ENCODE measurements around the gene ENOX2. TPM values are rescaled to one million over a fixed set of nuclear protein-coding genes. Genes with fewer than 3 reads are reported as not detected.

Gene ENOX2
- total RNA-seq, 4 donors from 2014 or later, result 1.5 to 10.4 (median 4.6) TPM

GRCh38 chrX:130647468-130647867 lies 255.5 kb downstream of the ENOX2 start:
- 77% methylated on average over 1 of the region's 1 CpG; no CpG with 5 or more reads in 1 of the 2 donors for WGBS, 2 donors (ENCODE audit: low coverage in 1 of 2)
- in situ Hi-C loops (cut with MboI; ENCODE audit: low pct_ligation_motif_present in 1 of 4, low pct_unique_long_range_greater_than_20kb in 1 of 4, low sequenced_read_pairs in 3 of 4), result no loop called here
- H3K4me1 ChIP-seq, result no peaks in the 10 kb centered on the region

DNA sequence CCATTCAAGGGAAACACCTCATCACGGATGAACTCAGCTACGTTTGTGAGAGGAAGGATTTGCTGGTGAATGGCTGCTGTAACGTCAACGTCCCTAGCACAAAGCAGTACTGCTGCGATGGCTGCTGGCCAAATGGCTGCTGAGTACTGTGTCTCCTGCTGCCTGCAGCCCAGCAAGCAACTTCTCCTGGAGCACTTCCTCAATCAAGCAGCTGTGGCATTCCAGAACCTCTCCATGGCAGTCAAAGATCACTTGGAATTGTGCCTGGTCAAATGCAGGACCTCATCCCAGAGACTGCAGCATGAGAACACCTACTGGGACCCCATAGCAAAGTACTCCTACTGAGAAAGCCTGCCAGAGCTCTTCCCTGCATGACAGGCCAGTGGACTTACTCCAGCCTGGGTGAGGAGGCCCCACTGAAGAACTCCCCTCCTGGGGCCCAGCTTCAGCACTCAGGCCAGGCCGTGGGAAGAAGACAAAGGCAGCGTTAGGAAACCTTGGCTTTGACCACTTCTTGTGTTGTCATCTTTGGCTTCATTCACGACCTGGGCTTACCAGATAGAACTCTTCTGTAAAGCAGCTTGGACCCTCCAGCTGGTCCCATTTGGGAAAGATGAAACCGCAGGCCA lies 256.9 kb downstream of the ENOX2 start:
- Histone ChIP-seq H3K27ac (no peak overlapping the region), H3K27me3 (no peaks in the 10 kb centered on the region), H3K9me3 (no peaks in the 10 kb centered on the region), H3K36me3 (no peaks in the 10 kb centered on the region), H3K4me3 (no peak overlapping the region), H3K4me1 (no peaks in the 10 kb centered on the region)
- WGBS, 2 donors (ENCODE audit: low coverage in 1 of 2), result 77% methylated on average over 9 of the region's 9 CpGs; no CpG with 5 or more reads in 1 of the 2 donors
- no peak for TF ChIP-seq EP300 (IDR thresholded peaks at IDR 0.05; ENCODE audit: low read depth)
- no peak for TF ChIP-seq POLR2AphosphoS5 (IDR thresholded peaks at IDR 0.05)
- TF ChIP-seq CTCF (IDR thresholded peaks at IDR 0.05), result no peak
- no peak for TF ChIP-seq POLR2A (IDR thresholded peaks at IDR 0.05)
- in situ Hi-C loops (cut with MboI; ENCODE audit: low pct_ligation_motif_present in 1 of 4, low pct_unique_long_range_greater_than_20kb in 1 of 4, low sequenced_read_pairs in 3 of 4), result no loop called here
- DNase-seq, result peak; percentile 12
- intact Hi-C loops (cut with DNase I; ENCODE audit: low total_unique reads), result no loop called here

More at GRCh38 chrX:130647468-130647867, 255.5 kb downstream of the ENOX2 start:
- DNase-seq, result no peak
- Histone ChIP-seq H3K4me3 (no peak overlapping the region), H3K27me3 (no peaks in the 10 kb centered on the region), H3K9me3 (no peaks in the 10 kb centered on the region), H3K36me3 (no peaks in the 10 kb centered on the region), H3K27ac (no peak overlapping the region)
- intact Hi-C loops (cut with DNase I; ENCODE audit: low total_unique reads), result no loop called here
- TF ChIP-seq POLR2A (IDR thresholded peaks at IDR 0.05) (no peak), CTCF (IDR thresholded peaks at IDR 0.05) (no peak), POLR2AphosphoS5 (IDR thresholded peaks at IDR 0.05) (no peak), EP300 (IDR thresholded peaks at IDR 0.05; ENCODE audit: low read depth) (no peak)

GRCh38 chrX:130637591-130637990 lies 265.4 kb downstream of the ENOX2 start:
- no peak for DNase-seq
- in situ Hi-C loops (cut with MboI; ENCODE audit: low pct_ligation_motif_present in 1 of 4, low pct_unique_long_range_greater_than_20kb in 1 of 4, low sequenced_read_pairs in 3 of 4) (no loop called here), intact Hi-C loops (cut with DNase I; ENCODE audit: low total_unique reads) (no loop called here)
- H3K4me1 ChIP-seq, result no peaks in the 10 kb centered on the region
- H3K4me3 ChIP-seq, result no peak overlapping the region
- no peaks in the 10 kb centered on the region for H3K36me3 ChIP-seq
- H3K27ac ChIP-seq, result no peak overlapping the region
- 60 to 79% methylated on average over 1 to 3 of the region's 3 CpGs for WGBS, 2 donors (ENCODE audit: low coverage in 1 of 2)
- no peaks in the 10 kb centered on the region for H3K27me3 ChIP-seq
- TF ChIP-seq CTCF (IDR thresholded peaks at IDR 0.05) (no peak), EP300 (IDR thresholded peaks at IDR 0.05; ENCODE audit: low read depth) (no peak), POLR2AphosphoS5 (IDR thresholded peaks at IDR 0.05) (no peak), POLR2A (IDR thresholded peaks at IDR 0.05) (no peak)
- no peaks in the 10 kb centered on the region for H3K9me3 ChIP-seq

DNA sequence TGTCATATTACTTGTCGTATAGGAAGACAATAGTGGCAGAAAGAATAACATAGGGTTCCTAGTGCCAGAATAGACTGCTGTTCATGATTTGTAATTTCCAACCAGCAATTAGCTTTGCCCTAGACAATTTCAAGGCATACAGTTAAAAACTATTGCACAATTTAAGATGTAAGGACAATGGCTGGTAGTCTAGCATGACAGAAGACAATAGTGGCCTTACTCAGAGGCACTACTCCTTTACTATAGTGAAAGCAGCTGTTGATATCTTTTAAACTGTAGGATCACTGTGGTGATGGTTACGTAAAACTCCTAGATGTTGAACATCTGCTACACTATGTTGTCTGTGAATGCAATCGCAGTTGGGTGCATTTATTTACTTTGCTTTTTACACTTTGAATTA lies 266.7 kb downstream of the ENOX2 start:
- Histone ChIP-seq H3K4me1 (no peaks in the 10 kb centered on the region), H3K9me3 (no peaks in the 10 kb centered on the region), H3K36me3 (no peaks in the 10 kb centered on the region), H3K4me3 (no peak overlapping the region), H3K27ac (no peak overlapping the region), H3K27me3 (no peaks in the 10 kb centered on the region)
- in situ Hi-C loops (cut with MboI; ENCODE audit: low pct_ligation_motif_present in 1 of 4, low pct_unique_long_range_greater_than_20kb in 1 of 4, low sequenced_read_pairs in 3 of 4) (no loop called here), intact Hi-C loops (cut with DNase I; ENCODE audit: low total_unique reads) (no loop called here)
- 90 to 93% methylated on average over 3 of the region's 3 CpGs for WGBS, 2 donors (ENCODE audit: low coverage in 1 of 2)
- DNase-seq, result no peak
- TF ChIP-seq POLR2A (IDR thresholded peaks at IDR 0.05), result no peak
- TF ChIP-seq EP300 (IDR thresholded peaks at IDR 0.05; ENCODE audit: low read depth), result no peak
- no peak for TF ChIP-seq POLR2AphosphoS5 (IDR thresholded peaks at IDR 0.05)
- no peak for TF ChIP-seq CTCF (IDR thresholded peaks at IDR 0.05)
